GM12891 (cell line): ENCODE results near the gene PDE3A.

ENCODE experiments used
- DNase-seq: peaks from one replicate; pipeline ENCODE4 v3.0.0; 2011; ENCODE audit warnings: low spot score; ENCODE audit not compliant: insufficient read length
- FAIRE-seq: peaks from 2 replicates; lab custom pipeline; 2011; peaks lifted over from hg19 to GRCh38; lab: Jason Lieb, UNC
- PAX5 ChIP-seq: IDR thresholded peaks from 2 replicates; pipeline ENCODE4 v1.6.1; 2011; ENCODE audit warnings: low read length, moderate library complexity, mild to moderate bottlenecking; ENCODE audit not compliant: insufficient read depth, severe bottlenecking
- POLR2A ChIP-seq: IDR thresholded peaks from 2 replicates; pipeline ENCODE4 v1.6.1; 2011; ENCODE audit warnings: low read depth, low read length, control low read depth
- POLR2AphosphoS5 ChIP-seq: IDR thresholded peaks from 2 replicates; pipeline ENCODE4 v1.6.1; 2011; ENCODE audit warnings: low read depth, low read length, control low read depth
- POU2F2 ChIP-seq: IDR thresholded peaks from 2 replicates; pipeline ENCODE4 v1.6.1; 2011; ENCODE audit warnings: low read depth, mild to moderate bottlenecking, control low read depth, low read length, moderate library complexity
- SPI1 ChIP-seq: IDR thresholded peaks from 2 replicates; pipeline ENCODE4 v1.6.1; 2011; ENCODE audit warnings: low read depth, low read length, control low read depth
- TAF1 ChIP-seq: IDR thresholded peaks from 2 replicates; pipeline ENCODE4 v1.6.1; 2011; ENCODE audit warnings: low read depth, low read length, control low read depth

Gene PDE3A

GRCh38 chr12:20577054-20577453 is 208.7 kb downstream of the PDE3A start:
- FAIRE-seq = no peak
- no peak for DNase-seq
- TF ChIP-seq TAF1 (no peak), POLR2AphosphoS5 (no peak), POU2F2 (no peak), POLR2A (no peak), PAX5 (no peak), SPI1 (no peak)

DNA sequence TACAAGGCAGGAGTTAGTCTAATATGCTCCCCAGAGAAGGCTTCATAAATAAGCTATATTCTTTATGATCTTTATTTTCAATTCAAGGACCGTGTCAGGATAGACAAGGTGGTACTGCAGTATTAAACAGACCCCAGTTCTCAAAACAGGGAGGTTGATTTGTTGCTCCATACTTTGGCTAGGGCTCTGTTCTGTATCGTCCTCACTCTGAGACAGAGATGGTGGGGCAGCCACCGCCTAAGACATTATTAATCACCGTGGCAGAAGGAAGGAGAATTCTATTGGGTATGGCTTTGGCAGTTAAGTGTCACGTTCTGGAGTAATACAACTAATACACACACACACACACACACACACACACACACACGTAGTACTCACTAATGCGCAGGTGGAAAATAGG is 209.8 kb downstream of the PDE3A start:
- TF ChIP-seq POLR2A (no peak), SPI1 (no peak), PAX5 (no peak)
- FAIRE-seq (no peak), DNase-seq (no peak)

GRCh38 chr12:20585055-20585625 is 216.8 kb downstream of the PDE3A start:
- TF ChIP-seq POLR2AphosphoS5 (no peak), POLR2A (no peak), TAF1 (no peak), PAX5 (no peak), POU2F2 (no peak), SPI1 (no peak)
- DNase-seq (no peak), FAIRE-seq (no peak)

DNA sequence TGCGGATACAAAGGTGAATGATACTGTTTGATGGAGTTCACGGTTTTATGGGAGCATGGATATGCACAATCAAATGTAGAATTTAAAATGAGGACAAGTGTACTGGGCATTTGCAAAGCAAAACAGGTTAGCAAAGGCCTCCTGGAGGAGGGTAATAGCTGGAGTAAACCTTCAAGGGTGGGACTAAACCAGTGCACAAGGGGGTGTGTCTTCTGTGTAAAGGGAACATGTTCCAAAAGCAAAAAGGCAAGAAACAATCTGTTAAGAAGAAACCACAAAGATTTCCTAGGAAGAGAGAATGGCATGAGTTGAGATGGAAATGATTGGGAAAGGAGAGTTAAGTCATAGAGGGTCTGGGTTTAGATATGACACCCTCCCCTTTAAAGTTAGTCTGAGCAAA is 217.6 kb downstream of the PDE3A start:
- TF ChIP-seq PAX5 (no peak), SPI1 (no peak), POLR2A (no peak), TAF1 (no peak), POU2F2 (no peak)
- DNase-seq = no peak
- no peak for FAIRE-seq

DNA sequence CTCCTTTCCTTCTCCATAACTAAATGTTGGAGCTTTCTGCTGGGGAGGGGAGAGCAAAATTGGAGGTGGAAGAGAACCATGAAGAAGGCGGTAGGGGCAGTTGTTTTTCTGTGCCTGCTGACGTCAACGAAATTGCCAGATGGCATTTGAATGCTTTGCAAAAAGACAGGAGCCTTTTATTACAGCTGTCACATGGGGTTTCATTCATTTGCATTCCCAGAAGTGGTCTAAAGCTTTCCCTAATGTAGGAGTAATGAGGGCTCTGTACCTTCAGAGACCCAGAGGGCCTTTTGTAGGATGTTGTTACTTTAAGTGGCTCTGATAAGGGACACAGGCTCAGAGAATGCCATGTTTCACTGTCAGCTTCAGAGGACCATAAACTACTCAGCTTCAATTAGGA is 219.7 kb downstream of the PDE3A start:
- DNase-seq (no peak), FAIRE-seq (no peak)
- TF ChIP-seq TAF1 (no peak), SPI1 (no peak), POLR2A (no peak), POU2F2 (no peak), POLR2AphosphoS5 (no peak), PAX5 (no peak)

GRCh38 chr12:20590570-20590969 is 222.2 kb downstream of the PDE3A start:
- FAIRE-seq = no peak
- no peak for DNase-seq
- TF ChIP-seq PAX5 = no peak
- TF ChIP-seq POLR2A = no peak
- TF ChIP-seq POLR2AphosphoS5 = no peak
- TF ChIP-seq POU2F2 = no peak
- no peak for TF ChIP-seq TAF1
- no peak for TF ChIP-seq SPI1

DNA sequence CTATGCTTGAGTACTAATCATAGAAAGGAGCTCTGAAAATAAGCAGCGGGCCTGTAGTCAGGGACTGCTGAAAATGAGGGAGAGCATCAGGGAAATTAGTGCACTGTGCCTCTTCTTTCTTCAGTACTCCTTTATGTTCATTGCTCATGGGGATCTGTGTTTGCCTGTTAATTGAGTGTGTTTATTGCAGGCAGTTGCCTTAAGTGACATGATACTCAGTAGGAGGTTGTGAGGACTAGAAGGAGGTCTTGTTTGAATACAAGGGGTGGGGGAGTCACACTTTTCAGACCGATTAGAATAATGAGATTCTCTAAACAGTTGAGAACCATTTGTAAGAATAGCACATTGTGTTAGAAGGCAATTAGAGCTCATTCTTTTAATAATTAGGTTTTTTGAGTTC is 224.2 kb downstream of the PDE3A start:
- DNase-seq (no peak), FAIRE-seq (no peak)
- TF ChIP-seq SPI1 (no peak), TAF1 (no peak), PAX5 (no peak), POLR2AphosphoS5 (no peak), POU2F2 (no peak), POLR2A (no peak)

GRCh38 chr12:20593611-20594010 is 225.3 kb downstream of the PDE3A start:
- DNase-seq = no peak
- TF ChIP-seq SPI1 (no peak), TAF1 (no peak), PAX5 (no peak), POLR2A (no peak), POU2F2 (no peak), POLR2AphosphoS5 (no peak)
- no peak for FAIRE-seq

DNA sequence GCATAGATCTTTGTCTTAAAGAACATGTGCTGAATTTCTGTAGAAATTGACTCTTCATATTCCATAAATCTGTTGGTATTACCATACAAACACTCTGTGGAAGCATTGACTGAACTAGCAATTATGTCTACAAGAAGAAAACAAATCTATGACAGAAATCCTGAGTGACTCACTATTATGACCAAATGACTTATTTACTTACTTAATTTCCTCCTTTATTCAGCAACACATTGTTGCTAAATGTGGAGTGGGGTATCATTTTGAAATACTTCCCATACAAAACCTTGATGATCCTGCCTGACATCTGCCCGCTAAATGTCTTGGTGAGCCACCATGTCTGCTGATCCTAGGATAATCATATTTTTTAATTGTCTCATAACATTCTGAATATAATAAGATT is 227.7 kb downstream of the PDE3A start:
- no peak for TF ChIP-seq POU2F2
- no peak for TF ChIP-seq TAF1
- TF ChIP-seq POLR2A = no peak
- no peak for TF ChIP-seq PAX5
- TF ChIP-seq SPI1 = no peak
- no peak for TF ChIP-seq POLR2AphosphoS5
- no peak for FAIRE-seq
- DNase-seq = no peak

DNA sequence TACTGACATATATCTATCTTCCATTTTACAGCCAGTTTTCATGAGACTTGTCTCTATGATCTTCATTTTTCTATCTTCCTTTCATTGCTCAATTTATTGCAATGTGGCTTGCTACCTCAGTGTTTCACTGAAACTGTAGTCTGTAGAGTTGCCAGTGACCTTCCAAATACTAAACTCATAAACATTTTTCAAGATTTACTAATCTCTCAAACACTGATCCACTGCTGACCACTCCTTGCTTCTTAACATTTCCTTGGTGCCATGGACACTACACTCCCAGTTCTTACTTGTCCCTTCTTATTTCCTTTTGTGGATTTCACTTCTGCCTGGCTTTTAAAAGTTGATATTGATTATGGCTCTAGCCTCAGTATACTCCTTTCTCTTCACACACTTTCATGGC is 231.4 kb downstream of the PDE3A start:
- FAIRE-seq = no peak
- no peak for DNase-seq
- TF ChIP-seq SPI1 (no peak), POLR2AphosphoS5 (no peak), TAF1 (no peak), PAX5 (no peak), POLR2A (no peak), POU2F2 (no peak)
